Measurements from ENCODE around the gene MAPKAP1.

- TF ChIP-seq CTCF (IDR thresholded peaks at IDR 0.05) (no peak), ZFX (IDR thresholded peaks at IDR 0.05; ENCODE audit: borderline replicate concordance) (no peak)
These were observed 69.8 kb downstream of the MAPKAP1 start for GRCh38 chr9:125637241-125637640.

Measured in 22Rv1 (cell line).